Parathyroid adenoma (tissue), 2 donors: Measurements from ENCODE around the gene MELK.

Source experiments
- H2AFZ ChIP-seq: fragments of 300-600 bp; sonication (generic); one replicate; pipeline ENCODE4 v1.7.0; 2017; ENCODE audit warnings: antibody characterized with exemption, mild to moderate bottlenecking
- H3K27ac ChIP-seq: fragments of 300-600 bp; sonication (generic); one replicate; pipeline ENCODE4 v1.7.0; 2017
- H3K27me3 ChIP-seq: fragments of 300-600 bp; sonication (generic); one replicate; pipeline ENCODE4 v1.7.0; 2017; ENCODE audit warnings: low read length; ENCODE audit not compliant: control insufficient read depth, insufficient read depth
- H3K36me3 ChIP-seq: fragments of 300-600 bp; sonication (generic); one replicate; pipeline ENCODE4 v1.7.0; 2017; ENCODE audit warnings: low read length; ENCODE audit not compliant: control insufficient read depth, insufficient read depth
- H3K4me1 ChIP-seq: fragments of 300-600 bp; sonication (generic); one replicate; pipeline ENCODE4 v1.7.0; 2017; ENCODE audit warnings: control low read depth
- H3K4me2 ChIP-seq: fragments of 300-600 bp; sonication (generic); one replicate; pipeline ENCODE4 v1.7.0; 2017; ENCODE audit warnings: low read length
- H3K4me3 ChIP-seq: fragments of 300-600 bp; sonication (generic); one replicate; pipeline ENCODE4 v1.7.0; 2017; ENCODE audit warnings: low read depth, low read length
- H3K79me2 ChIP-seq: fragments of 300-600 bp; sonication (generic); one replicate; pipeline ENCODE4 v1.7.0; 2017; ENCODE audit warnings: control low read depth
- H3K9ac ChIP-seq: fragments of 300-600 bp; sonication (generic); one replicate; pipeline ENCODE4 v1.7.0; 2017; ENCODE audit warnings: mild to moderate bottlenecking
- H3K9me3 ChIP-seq: fragments of 300-600 bp; sonication (generic); one replicate; pipeline ENCODE4 v1.7.0; 2017; ENCODE audit warnings: low read length; ENCODE audit not compliant: control insufficient read depth
- CTCF ChIP-seq: fragments of 300-600 bp; sonication (generic); IDR thresholded peaks from one replicate; pipeline ENCODE4 v1.7.0; 2017; ENCODE audit warnings: antibody characterized with exemption, mild to moderate bottlenecking
- donor health status: primary hyperparathyroidism.

MELK gene

GRCh38 chr9:36721846-36722588, 149.3 kb downstream of the MELK start:
- no peak overlapping the region for H3K4me3 ChIP-seq
- TF ChIP-seq CTCF: no peak
- H2AFZ ChIP-seq: no peak overlapping the region
- no peaks in the 10 kb centered on the region for H3K36me3 ChIP-seq
- no peaks in the 10 kb centered on the region for H3K27me3 ChIP-seq
- no peak overlapping the region for H3K4me2 ChIP-seq
- no peak overlapping the region for H3K27ac ChIP-seq
- H3K4me1 ChIP-seq: no peaks in the 10 kb centered on the region
- no peaks in the 10 kb centered on the region for H3K79me2 ChIP-seq
- no peaks in the 10 kb centered on the region for H3K9me3 ChIP-seq
- no peak overlapping the region for H3K9ac ChIP-seq

- H3K9me3 ChIP-seq: no peaks in the 10 kb centered on the region
- H3K9ac ChIP-seq: no peak overlapping the region
- H3K27ac ChIP-seq: no peak overlapping the region
- H3K4me2 ChIP-seq: no peak overlapping the region
- no peak overlapping the region for H3K4me3 ChIP-seq
- H3K79me2 ChIP-seq: no peaks in the 10 kb centered on the region
- H3K4me1 ChIP-seq: no peaks in the 10 kb centered on the region
- H2AFZ ChIP-seq: no peak overlapping the region
- H3K27me3 ChIP-seq: no peaks in the 10 kb centered on the region
- no peaks in the 10 kb centered on the region for H3K36me3 ChIP-seq
- TF ChIP-seq CTCF: no peak
Measured at GRCh38 chr9:36725777-36726356, 153.2 kb downstream of the MELK start.
